KMS-11 (cell line): ENCODE data around the gene ZNF444.

ENCODE experiments used
- H2AFZ ChIP-seq: fragments of 200-600 bp; sonication (generic); 2 replicates; pipeline ENCODE4 v1.6.1; 2016; ENCODE audit warnings: antibody characterized with exemption, mixed run types, low read depth
- H3K27ac ChIP-seq: fragments of 200-600 bp; sonication (generic); 2 replicates; pipeline ENCODE4 v1.6.1; 2016; ENCODE audit warnings: mild to moderate bottlenecking, mixed run types
- H3K27me3 ChIP-seq: fragments of 200-600 bp; sonication (generic); 2 replicates; pipeline ENCODE4 v1.6.1; 2017; ENCODE audit warnings: mild to moderate bottlenecking, low read depth, mixed run types, moderate library complexity; ENCODE audit not compliant: insufficient read depth
- H3K36me3 ChIP-seq: fragments of 200-600 bp; sonication (generic); 2 replicates; pipeline ENCODE4 v1.6.1; 2017; ENCODE audit warnings: mild to moderate bottlenecking, mixed run types; ENCODE audit not compliant: insufficient read depth
- H3K4me1 ChIP-seq: fragments of 200-600 bp; sonication (generic); 2 replicates; pipeline ENCODE4 v1.6.1; 2016; ENCODE audit warnings: mild to moderate bottlenecking, low read depth, mixed run types; ENCODE audit not compliant: poor library complexity, severe bottlenecking
- H3K4me2 ChIP-seq: fragments of 200-600 bp; sonication (generic); 2 replicates; pipeline ENCODE4 v1.7.0; 2016; ENCODE audit warnings: mild to moderate bottlenecking, mixed run types
- H3K4me3 ChIP-seq: fragments of 200-600 bp; sonication (generic); IDR thresholded peaks from 2 replicates; pipeline ENCODE4 v1.6.1; 2017; ENCODE audit warnings: low read depth, low read length, mixed read lengths; ENCODE audit not compliant: insufficient read depth
- H3K79me2 ChIP-seq: fragments of 200-600 bp; sonication (generic); 2 replicates; pipeline ENCODE4 v1.6.1; 2016; ENCODE audit warnings: low read depth, mixed run types; ENCODE audit not compliant: insufficient read depth
- H3K9ac ChIP-seq: fragments of 200-600 bp; sonication (generic); 2 replicates; pipeline ENCODE4 v1.6.1; 2016; ENCODE audit warnings: mild to moderate bottlenecking, mixed run types
- H4K20me1 ChIP-seq: fragments of 200-600 bp; sonication (generic); 2 replicates; pipeline ENCODE4 v1.6.1; 2016; ENCODE audit warnings: mild to moderate bottlenecking, mixed run types; ENCODE audit not compliant: insufficient read depth
- TF ChIP-seq, protein P1 (sequence below): fragments of 200-600 bp; sonication (generic); conservative IDR thresholded peaks from 2 replicates; pipeline ENCODE4 v1.6.1; 2017; ENCODE audit warnings: low read depth, mild to moderate bottlenecking, antibody characterized with exemption, low read length, moderate library complexity, mixed read lengths

ZNF444 gene

DNA sequence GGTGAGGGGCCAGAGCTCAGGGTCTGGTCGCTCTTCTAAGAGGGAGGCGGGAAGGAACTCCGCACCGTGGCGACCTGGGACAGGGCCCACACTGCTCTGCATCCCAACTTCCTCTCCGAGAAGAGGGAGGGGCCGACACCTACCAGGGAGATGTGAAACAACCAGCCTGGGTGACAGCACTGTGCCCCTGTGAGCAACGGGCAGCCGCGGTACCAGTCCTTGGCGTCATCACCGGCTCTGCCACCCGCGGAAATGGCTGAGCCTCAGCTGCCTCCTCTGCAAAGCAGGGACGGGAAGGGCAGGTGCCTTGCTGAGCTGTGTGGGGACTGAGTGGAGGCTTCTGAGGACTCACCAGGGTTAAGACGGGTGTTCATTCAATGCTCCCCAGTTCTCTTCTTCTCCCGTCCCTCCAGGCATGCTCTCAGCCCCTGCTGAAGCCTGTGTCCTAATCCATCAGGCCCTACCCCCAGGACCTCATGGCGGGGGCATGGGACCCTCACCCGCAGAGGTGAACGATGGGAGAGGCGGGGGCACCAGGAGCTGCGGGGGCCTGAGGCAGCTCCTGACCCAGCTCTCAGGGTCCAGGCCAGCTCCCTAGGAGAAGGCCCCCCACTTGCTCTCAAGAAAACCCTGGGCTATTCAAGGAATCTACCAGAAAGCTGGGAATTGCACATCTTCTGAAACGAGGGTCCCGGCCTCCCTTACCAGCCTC, 29.3 kb upstream of the ZNF444 start:
- Histone ChIP-seq H4K20me1 (0 out of 2 replicates have a peak, but pooled peaks cover 6% of the 10 kb centered on the region), H3K27me3 (no peaks in the 10 kb centered on the region), H3K36me3 (no peaks in the 10 kb centered on the region), H3K4me1 (peaks cover 16% of the 10 kb centered on the region), H3K79me2 (peaks cover 93% of the 10 kb centered on the region), H3K9ac (no peak overlapping the region), H2AFZ (no peak overlapping the region), H3K27ac (no peak overlapping the region), H3K4me2 (no peak overlapping the region), H3K4me3 (no peak overlapping the region)
- TF ChIP-seq, protein P1, sequence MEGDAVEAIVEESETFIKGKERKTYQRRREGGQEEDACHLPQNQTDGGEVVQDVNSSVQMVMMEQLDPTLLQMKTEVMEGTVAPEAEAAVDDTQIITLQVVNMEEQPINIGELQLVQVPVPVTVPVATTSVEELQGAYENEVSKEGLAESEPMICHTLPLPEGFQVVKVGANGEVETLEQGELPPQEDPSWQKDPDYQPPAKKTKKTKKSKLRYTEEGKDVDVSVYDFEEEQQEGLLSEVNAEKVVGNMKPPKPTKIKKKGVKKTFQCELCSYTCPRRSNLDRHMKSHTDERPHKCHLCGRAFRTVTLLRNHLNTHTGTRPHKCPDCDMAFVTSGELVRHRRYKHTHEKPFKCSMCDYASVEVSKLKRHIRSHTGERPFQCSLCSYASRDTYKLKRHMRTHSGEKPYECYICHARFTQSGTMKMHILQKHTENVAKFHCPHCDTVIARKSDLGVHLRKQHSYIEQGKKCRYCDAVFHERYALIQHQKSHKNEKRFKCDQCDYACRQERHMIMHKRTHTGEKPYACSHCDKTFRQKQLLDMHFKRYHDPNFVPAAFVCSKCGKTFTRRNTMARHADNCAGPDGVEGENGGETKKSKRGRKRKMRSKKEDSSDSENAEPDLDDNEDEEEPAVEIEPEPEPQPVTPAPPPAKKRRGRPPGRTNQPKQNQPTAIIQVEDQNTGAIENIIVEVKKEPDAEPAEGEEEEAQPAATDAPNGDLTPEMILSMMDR = no peak

GRCh38 chr19:56112313-56112709, 28.8 kb upstream of the ZNF444 start:
- Histone ChIP-seq H3K27me3 (no peaks in the 10 kb centered on the region), H2AFZ (no peak overlapping the region), H3K4me1 (peaks cover 16% of the 10 kb centered on the region), H3K36me3 (no peaks in the 10 kb centered on the region), H3K79me2 (peaks cover 93% of the 10 kb centered on the region), H3K4me3 (no peak overlapping the region), H3K4me2 (no peak overlapping the region), H3K27ac (no peak overlapping the region), H4K20me1 (0 out of 2 replicates have a peak, but pooled peaks cover 6% of the 10 kb centered on the region), H3K9ac (no peak overlapping the region)
- TF ChIP-seq, protein P1 = no peak

DNA sequence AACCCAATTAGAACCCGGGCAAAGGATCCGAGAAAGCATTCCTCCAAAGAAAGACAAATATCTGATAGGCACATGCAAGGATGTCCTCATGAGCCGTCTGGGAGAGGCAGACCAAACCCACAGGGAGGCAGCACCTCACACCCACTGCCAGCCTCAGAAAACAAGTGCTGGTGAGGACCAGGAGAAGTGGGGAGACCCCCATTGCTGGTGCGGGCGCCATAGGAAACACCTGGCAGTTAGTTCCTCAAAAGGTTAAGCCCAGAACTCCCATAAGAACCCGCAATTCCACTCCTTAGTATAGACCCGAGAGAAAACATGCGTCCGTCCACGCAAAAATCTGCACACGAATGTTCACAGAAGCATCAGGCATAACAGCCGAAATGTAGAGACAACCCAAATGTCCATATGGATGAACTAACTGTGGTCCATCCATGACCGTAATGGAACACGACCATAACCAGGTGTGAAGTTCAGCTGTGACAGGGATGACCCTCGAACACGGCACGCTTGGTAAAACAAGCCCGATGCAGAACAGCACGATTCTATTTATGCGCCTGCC, 27.9 kb upstream of the ZNF444 start:
- no peak overlapping the region for H3K9ac ChIP-seq
- no peaks in the 10 kb centered on the region for H3K36me3 ChIP-seq
- H4K20me1 ChIP-seq = 0 out of 2 replicates have a peak, but pooled peaks cover 6% of the 10 kb centered on the region
- TF ChIP-seq, protein P1 = no peak
- H3K4me1 ChIP-seq = peaks cover 19% of the 10 kb centered on the region
- H3K4me3 ChIP-seq = no peak overlapping the region
- H3K27ac ChIP-seq = no peak overlapping the region
- no peaks in the 10 kb centered on the region for H3K27me3 ChIP-seq
- no peak overlapping the region for H3K4me2 ChIP-seq
- H2AFZ ChIP-seq = no peak overlapping the region
- H3K79me2 ChIP-seq = peaks cover 96% of the 10 kb centered on the region

GRCh38 chr19:56114051-56114777, 26.9 kb upstream of the ZNF444 start:
- H4K20me1 ChIP-seq = 0 out of 2 replicates have a peak, but pooled peaks cover 6% of the 10 kb centered on the region
- TF ChIP-seq, protein P1 = no peak
- no peaks in the 10 kb centered on the region for H3K27me3 ChIP-seq
- H3K36me3 ChIP-seq = no peaks in the 10 kb centered on the region
- H3K4me3 ChIP-seq = no peak overlapping the region
- H3K9ac ChIP-seq = no peak overlapping the region
- no peak overlapping the region for H2AFZ ChIP-seq
- H3K4me1 ChIP-seq = peaks cover 29% of the 10 kb centered on the region
- peaks cover 98% of the 10 kb centered on the region for H3K79me2 ChIP-seq
- H3K27ac ChIP-seq = no peak overlapping the region
- no peak overlapping the region for H3K4me2 ChIP-seq
